OCI-LY3 (cell line): ENCODE measurements around the gene SLC28A3.

Experiments
- H2AFZ ChIP-seq: fragments of 200-600, 300-600 bp; shearing (Covaris generic); 2 replicates; pipeline ENCODE4 v1.6.0; 2014; ENCODE audit warnings: antibody characterized with exemption, low read depth, low read length
- H3K27ac ChIP-seq: fragments of 200-600, 300-600 bp; sonication (generic); 2 replicates; pipeline ENCODE4 v1.5.1; 2014; ENCODE audit warnings: mild to moderate bottlenecking, low read length, moderate library complexity, mixed read lengths
- H3K27me3 ChIP-seq: fragments of 200-600, 300-600 bp; sonication (generic); 2 replicates; pipeline ENCODE4 v1.6.1; 2014; ENCODE audit warnings: low read depth, low read length, mixed read lengths
- H3K36me3 ChIP-seq: fragments of 200-600, 300-600 bp; sonication (generic); replicated peaks from 2 replicates; pipeline ENCODE3; 2014; ENCODE audit warnings: low read depth, low read length, mixed read lengths
- H3K4me1 ChIP-seq: fragments of 300-600, 200-600 bp; sonication (generic); 2 replicates; pipeline ENCODE4 v1.6.1; 2014; ENCODE audit warnings: low read length, mixed read lengths
- H3K4me2 ChIP-seq: fragments of 200-600, 300-600 bp; sonication (generic); 2 replicates; pipeline ENCODE4 v1.6.1; 2014; ENCODE audit warnings: low read length, mixed read lengths
- H3K4me3 ChIP-seq: fragments of 300-600, 200-600 bp; sonication (generic); 2 replicates; pipeline ENCODE4 v1.5.1; 2014; ENCODE audit warnings: antibody characterized with exemption, mild to moderate bottlenecking, low read length, moderate library complexity
- H3K79me2 ChIP-seq: fragments of 300-600, 200-600 bp; shearing (Covaris generic); 2 replicates; pipeline ENCODE4 v1.6.1; 2014; ENCODE audit warnings: mild to moderate bottlenecking, low read length, mixed read lengths
- H3K9ac ChIP-seq: fragments of 300-600, 200-600 bp; shearing (Covaris generic); 2 replicates; pipeline ENCODE4 v1.6.0; 2014; ENCODE audit warnings: mild to moderate bottlenecking, low read length, moderate library complexity
- H3K9me3 ChIP-seq: fragments of 200-600, 300-600 bp; shearing (Covaris generic); 2 replicates; pipeline ENCODE4 v1.6.1; 2014; ENCODE audit warnings: low read length, mixed read lengths; ENCODE audit not compliant: insufficient read depth
- H4K20me1 ChIP-seq: fragments of 200-600, 300-600 bp; sonication (generic); 2 replicates; pipeline ENCODE4 v1.6.1; 2016; ENCODE audit warnings: low read length, mixed read lengths; ENCODE audit not compliant: insufficient read depth
- EZH2phosphoT487 ChIP-seq: fragments of 200-600 bp; shearing (Covaris generic); IDR thresholded peaks from 2 replicates; pipeline ENCODE4 v1.6.1; 2018; ENCODE audit warnings: antibody characterized with exemption, mixed run types, low read depth
- TF ChIP-seq, protein P1 (sequence below): fragments of 200-600, 300-600 bp; sonication (generic); IDR thresholded peaks from 2 replicates; pipeline ENCODE4 v1.5.1; 2014; ENCODE audit warnings: antibody characterized with exemption, low read length, low read depth

Gene SLC28A3

DNA sequence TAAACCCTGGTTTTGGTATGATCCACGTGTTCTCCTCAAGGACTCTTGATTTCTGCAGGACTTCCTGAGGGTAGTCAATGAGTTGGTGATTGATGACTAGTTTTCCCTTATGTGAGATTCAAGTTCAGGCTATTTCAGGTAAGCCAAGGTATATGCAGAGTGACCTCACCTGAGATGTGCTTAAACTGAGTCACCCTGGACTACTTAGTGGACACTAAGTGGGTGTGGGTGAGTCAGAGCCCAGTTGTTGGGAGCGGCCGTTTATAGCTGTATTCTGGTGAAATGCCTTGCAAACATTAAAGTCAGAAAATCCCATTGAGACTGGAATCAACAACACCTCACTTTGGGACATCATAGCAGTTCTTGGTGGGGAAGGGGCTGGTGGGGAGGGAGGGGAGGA lies 62.9 kb downstream of the SLC28A3 start:
- Histone ChIP-seq H3K27ac (no peak overlapping the region), H4K20me1 (no peaks in the 10 kb centered on the region), H3K4me3 (no peak overlapping the region), H3K36me3 (no peaks in the 10 kb centered on the region), H3K9ac (no peak overlapping the region), H3K27me3 (peaks cover 14% of the 10 kb centered on the region; the same call in 1 of the 2 replicates), H3K4me2 (no peak overlapping the region), H3K4me1 (no peaks in the 10 kb centered on the region), H2AFZ (no peak overlapping the region), H3K79me2 (no peaks in the 10 kb centered on the region), H3K9me3 (no peaks in the 10 kb centered on the region)
- TF ChIP-seq, protein P1, sequence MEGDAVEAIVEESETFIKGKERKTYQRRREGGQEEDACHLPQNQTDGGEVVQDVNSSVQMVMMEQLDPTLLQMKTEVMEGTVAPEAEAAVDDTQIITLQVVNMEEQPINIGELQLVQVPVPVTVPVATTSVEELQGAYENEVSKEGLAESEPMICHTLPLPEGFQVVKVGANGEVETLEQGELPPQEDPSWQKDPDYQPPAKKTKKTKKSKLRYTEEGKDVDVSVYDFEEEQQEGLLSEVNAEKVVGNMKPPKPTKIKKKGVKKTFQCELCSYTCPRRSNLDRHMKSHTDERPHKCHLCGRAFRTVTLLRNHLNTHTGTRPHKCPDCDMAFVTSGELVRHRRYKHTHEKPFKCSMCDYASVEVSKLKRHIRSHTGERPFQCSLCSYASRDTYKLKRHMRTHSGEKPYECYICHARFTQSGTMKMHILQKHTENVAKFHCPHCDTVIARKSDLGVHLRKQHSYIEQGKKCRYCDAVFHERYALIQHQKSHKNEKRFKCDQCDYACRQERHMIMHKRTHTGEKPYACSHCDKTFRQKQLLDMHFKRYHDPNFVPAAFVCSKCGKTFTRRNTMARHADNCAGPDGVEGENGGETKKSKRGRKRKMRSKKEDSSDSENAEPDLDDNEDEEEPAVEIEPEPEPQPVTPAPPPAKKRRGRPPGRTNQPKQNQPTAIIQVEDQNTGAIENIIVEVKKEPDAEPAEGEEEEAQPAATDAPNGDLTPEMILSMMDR: no peak
- TF ChIP-seq EZH2phosphoT487: no peak

DNA sequence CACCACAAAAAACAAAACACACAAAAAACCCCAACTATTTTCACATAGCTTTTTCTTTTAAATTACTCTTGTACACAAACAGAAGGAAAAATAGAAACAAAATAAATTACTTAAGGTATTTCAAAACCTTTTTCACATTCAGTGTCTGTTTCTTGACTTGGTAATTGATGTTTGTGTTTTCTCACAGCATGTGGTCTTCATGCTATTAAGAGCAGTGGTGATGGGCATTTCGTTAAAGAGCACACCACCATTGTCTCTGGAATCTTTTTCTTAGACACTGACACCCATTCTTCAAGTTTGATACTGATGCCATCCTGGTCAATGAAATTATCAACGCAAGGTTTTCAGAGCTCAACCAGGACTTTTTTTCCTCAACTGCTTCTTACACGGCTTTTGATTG lies 63.8 kb downstream of the SLC28A3 start:
- no peak overlapping the region for H3K27ac ChIP-seq
- H3K9ac ChIP-seq: no peak overlapping the region
- no peak overlapping the region for H3K4me3 ChIP-seq
- H3K9me3 ChIP-seq: no peaks in the 10 kb centered on the region
- H3K79me2 ChIP-seq: no peaks in the 10 kb centered on the region
- TF ChIP-seq EZH2phosphoT487: no peak
- TF ChIP-seq, protein P1: no peak
- no peak overlapping the region for H3K4me2 ChIP-seq
- H4K20me1 ChIP-seq: no peaks in the 10 kb centered on the region
- H3K4me1 ChIP-seq: no peaks in the 10 kb centered on the region
- H3K27me3 ChIP-seq: peaks cover 14% of the 10 kb centered on the region; the same call in 1 of the 2 replicates
- no peaks in the 10 kb centered on the region for H3K36me3 ChIP-seq
- H2AFZ ChIP-seq: no peak overlapping the region

DNA sequence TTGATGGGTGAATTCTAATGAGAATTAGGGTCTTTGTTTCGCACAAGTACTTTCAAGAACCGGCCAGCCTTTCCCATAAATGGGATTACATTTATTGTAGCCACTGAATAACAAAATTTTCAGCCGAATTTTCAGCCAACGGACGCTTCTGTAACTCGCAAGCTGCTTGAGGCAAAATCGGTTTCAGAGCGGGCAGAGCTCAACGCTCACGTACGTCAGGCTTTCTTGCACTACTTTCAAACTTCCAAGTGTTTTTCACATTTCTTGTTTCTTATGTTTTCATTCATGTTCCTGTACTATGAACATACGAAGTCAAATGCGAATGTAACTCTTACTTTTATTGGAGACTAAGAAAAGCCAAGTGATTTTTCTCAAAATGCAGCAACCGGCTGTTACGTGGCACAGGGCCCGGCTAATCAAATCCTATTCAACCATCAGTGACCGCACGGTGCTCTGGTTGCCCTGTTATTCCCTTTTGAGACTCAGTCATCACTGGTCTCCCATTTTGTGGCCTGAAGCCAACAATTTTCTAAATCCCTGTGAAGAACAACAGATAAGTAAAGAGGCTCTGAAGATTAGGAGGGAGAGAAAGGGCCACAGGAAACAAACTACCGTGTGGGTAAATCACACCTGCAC lies 68.5 kb downstream of the SLC28A3 start:
- H3K9ac ChIP-seq: no peak overlapping the region
- H3K36me3 ChIP-seq: no peaks in the 10 kb centered on the region
- H4K20me1 ChIP-seq: no peaks in the 10 kb centered on the region
- H2AFZ ChIP-seq: no peak overlapping the region
- TF ChIP-seq, protein P1: no peak
- TF ChIP-seq EZH2phosphoT487: no peak
- H3K4me1 ChIP-seq: no peaks in the 10 kb centered on the region
- H3K27ac ChIP-seq: no peak overlapping the region
- no peak overlapping the region for H3K4me3 ChIP-seq
- H3K9me3 ChIP-seq: no peaks in the 10 kb centered on the region
- no peak overlapping the region for H3K4me2 ChIP-seq
- H3K27me3 ChIP-seq: peaks cover 14% of the 10 kb centered on the region; the same call in 1 of the 2 replicates
- no peaks in the 10 kb centered on the region for H3K79me2 ChIP-seq

DNA sequence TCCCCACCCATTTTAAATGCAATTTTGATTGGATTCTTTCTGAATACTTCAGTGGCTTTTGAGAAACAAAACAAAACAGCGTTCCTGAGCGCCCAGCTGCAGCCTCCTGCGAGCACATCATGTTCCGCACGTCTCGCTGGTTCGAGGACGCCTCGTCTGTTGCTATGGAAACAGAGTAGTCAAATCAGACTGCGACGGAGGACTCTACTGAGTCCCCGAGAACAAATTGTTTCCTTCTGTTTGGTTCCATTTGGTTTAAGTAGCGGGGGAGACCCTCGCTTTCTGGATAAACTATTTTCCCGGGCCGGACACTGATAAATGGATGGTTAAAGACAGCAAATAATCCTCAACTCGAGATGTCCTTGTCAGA lies 69.0 kb downstream of the SLC28A3 start:
- TF ChIP-seq EZH2phosphoT487: no peak
- TF ChIP-seq, protein P1: no peak
- no peaks in the 10 kb centered on the region for H4K20me1 ChIP-seq
- no peak overlapping the region for H3K27ac ChIP-seq
- no peaks in the 10 kb centered on the region for H3K4me1 ChIP-seq
- H3K79me2 ChIP-seq: no peaks in the 10 kb centered on the region
- H3K9ac ChIP-seq: no peak overlapping the region
- H3K36me3 ChIP-seq: no peaks in the 10 kb centered on the region
- H2AFZ ChIP-seq: no peak overlapping the region
- H3K9me3 ChIP-seq: no peaks in the 10 kb centered on the region
- H3K4me3 ChIP-seq: no peak overlapping the region
- H3K27me3 ChIP-seq: peaks cover 14% of the 10 kb centered on the region; the same call in 1 of the 2 replicates
- no peak overlapping the region for H3K4me2 ChIP-seq
